B cell (primary cell): ENCODE measurements around the gene PLEKHA7.

ENCODE experiments used
- EZH2 ChIP-seq: IDR thresholded peaks from 2 replicates; pipeline ENCODE4 v1.6.1; 2012; ENCODE audit warnings: borderline replicate concordance, low read depth, mild to moderate bottlenecking, moderate library complexity, low read length; ENCODE audit not compliant: insufficient read depth, poor library complexity, severe bottlenecking
- TF ChIP-seq, protein P1 (sequence below): fragments of 200-600 bp; IDR thresholded peaks from one replicate; pipeline ENCODE4 v1.8.0; 2022; ENCODE audit warnings: antibody characterized with exemption, mild to moderate bottlenecking

DNA sequence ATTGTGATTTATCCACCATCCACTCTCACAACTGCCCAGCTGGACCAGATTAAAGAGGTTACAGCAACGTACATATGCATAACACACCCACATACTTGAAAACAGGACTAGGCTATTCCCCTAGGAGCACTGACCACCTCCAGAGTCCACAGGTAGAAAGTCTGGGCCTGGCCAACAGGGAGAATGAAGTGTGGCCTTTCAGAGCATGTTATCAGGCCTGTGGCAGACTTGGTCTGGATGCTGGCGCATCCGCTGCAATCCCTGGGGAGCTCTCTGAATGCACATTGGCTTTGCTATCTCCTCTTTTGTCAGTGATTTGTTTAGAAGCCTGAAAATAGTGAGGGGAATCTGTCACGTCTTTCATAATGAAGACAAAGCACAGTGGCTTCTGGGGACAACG, 189.1 kb downstream of the PLEKHA7 start:
- TF ChIP-seq, protein P1, sequence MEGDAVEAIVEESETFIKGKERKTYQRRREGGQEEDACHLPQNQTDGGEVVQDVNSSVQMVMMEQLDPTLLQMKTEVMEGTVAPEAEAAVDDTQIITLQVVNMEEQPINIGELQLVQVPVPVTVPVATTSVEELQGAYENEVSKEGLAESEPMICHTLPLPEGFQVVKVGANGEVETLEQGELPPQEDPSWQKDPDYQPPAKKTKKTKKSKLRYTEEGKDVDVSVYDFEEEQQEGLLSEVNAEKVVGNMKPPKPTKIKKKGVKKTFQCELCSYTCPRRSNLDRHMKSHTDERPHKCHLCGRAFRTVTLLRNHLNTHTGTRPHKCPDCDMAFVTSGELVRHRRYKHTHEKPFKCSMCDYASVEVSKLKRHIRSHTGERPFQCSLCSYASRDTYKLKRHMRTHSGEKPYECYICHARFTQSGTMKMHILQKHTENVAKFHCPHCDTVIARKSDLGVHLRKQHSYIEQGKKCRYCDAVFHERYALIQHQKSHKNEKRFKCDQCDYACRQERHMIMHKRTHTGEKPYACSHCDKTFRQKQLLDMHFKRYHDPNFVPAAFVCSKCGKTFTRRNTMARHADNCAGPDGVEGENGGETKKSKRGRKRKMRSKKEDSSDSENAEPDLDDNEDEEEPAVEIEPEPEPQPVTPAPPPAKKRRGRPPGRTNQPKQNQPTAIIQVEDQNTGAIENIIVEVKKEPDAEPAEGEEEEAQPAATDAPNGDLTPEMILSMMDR, result no peak
- TF ChIP-seq EZH2, result no peak
